Measurements from ENCODE around the gene RAI1. TPM values are rescaled to one million over a fixed set of nuclear protein-coding genes. Genes with fewer than 3 reads are reported as not detected.

RAI1 gene
- total and polyA plus RNA-seq, 2 experiments from 2014 or later, result 0.87 to 0.89 TPM

DNA sequence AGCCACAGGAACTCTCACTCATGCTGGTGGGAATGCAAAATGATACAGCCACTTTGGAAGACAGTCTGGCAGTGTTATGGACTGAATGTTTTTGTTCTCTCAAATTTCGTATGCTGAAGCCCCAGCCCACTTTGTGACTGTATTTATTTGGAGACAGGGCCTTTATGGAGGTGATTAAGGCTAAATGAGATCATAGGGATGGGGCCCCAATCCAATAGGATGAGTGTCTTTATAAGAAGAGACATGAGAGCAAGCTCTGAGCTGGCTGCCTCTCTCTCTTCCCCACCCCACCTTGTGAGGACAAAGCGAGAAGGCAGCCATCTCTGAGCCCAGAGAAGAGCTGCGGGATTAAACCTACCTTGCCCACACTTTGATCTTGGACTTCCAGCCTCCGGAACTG, 21.9 kb upstream of the RAI1 start:
- Histone ChIP-seq H3F3A (replicated peaks; ENCODE audit: low read depth) (no peaks in the 10 kb centered on the region), H3K27me3 (ENCODE audit: insufficient read depth) (no peaks in the 10 kb centered on the region), H3K36me3 (ENCODE audit: insufficient read depth) (no peaks in the 10 kb centered on the region), H4K20me1 (replicated peaks; ENCODE audit: insufficient read depth) (no peaks in the 10 kb centered on the region), H3K4me1 (ENCODE audit: insufficient read depth) (no peaks in the 10 kb centered on the region), H3K4me3 (no peak overlapping the region), H3K79me2 (replicated peaks; ENCODE audit: insufficient read depth) (no peaks in the 10 kb centered on the region), H3K4me2 (no peak overlapping the region), H3K9me2 (ENCODE audit: insufficient read depth) (no peaks in the 10 kb centered on the region), H2AFZ (no peak overlapping the region), H3K27ac (ENCODE audit: low read depth) (no peak overlapping the region)
- no peak for TF ChIP-seq JUNB (IDR thresholded peaks at IDR 0.05; ENCODE audit: unreplicated experiment)
- TF ChIP-seq CTCF (conservative IDR thresholded peaks at IDR 0.05; ENCODE audit: low read depth in 2 of 2), result no peak
- TF ChIP-seq ZNF462 (CRISPR knock-in tag; IDR thresholded peaks at IDR 0.05), result no peak
- no peak for TF ChIP-seq ZNF331 (CRISPR knock-in tag; IDR thresholded peaks at IDR 0.05; ENCODE audit: low read depth)
- TF ChIP-seq EZH2 (IDR thresholded peaks at IDR 0.05; ENCODE audit: low read depth, unreplicated experiment), result no peak
- TF ChIP-seq NANOG (IDR thresholded peaks at IDR 0.05; ENCODE audit: borderline replicate concordance), result no peak
- TF ChIP-seq REST (IDR thresholded peaks at IDR 0.05; ENCODE audit: unreplicated experiment), result no peak
- no peak for TF ChIP-seq ZNF114 (CRISPR knock-in tag; IDR thresholded peaks at IDR 0.05)
- TF ChIP-seq, protein P1, sequence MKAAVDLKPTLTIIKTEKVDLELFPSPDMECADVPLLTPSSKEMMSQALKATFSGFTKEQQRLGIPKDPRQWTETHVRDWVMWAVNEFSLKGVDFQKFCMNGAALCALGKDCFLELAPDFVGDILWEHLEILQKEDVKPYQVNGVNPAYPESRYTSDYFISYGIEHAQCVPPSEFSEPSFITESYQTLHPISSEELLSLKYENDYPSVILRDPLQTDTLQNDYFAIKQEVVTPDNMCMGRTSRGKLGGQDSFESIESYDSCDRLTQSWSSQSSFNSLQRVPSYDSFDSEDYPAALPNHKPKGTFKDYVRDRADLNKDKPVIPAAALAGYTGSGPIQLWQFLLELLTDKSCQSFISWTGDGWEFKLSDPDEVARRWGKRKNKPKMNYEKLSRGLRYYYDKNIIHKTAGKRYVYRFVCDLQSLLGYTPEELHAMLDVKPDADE (IDR thresholded peaks at IDR 0.05), result no peak
- no peak for TF ChIP-seq POLR2AphosphoS5 (IDR thresholded peaks at IDR 0.05; ENCODE audit: low read depth)
- no peak for TF ChIP-seq CREB1 (CRISPR knock-in tag; IDR thresholded peaks at IDR 0.05; ENCODE audit: low read depth)
- no peak for TF ChIP-seq STAT1 (IDR thresholded peaks at IDR 0.05; ENCODE audit: unreplicated experiment)
- no peak for TF ChIP-seq EZH2phosphoT487 (IDR thresholded peaks at IDR 0.05; ENCODE audit: unreplicated experiment)
- ATAC-seq, result no peak
- Mint-ChIP-seq H3K4me1 (peaks cover 14% of the 10 kb centered on the region; the same call in 2 of the 3 replicates), H3K36me3 (ENCODE audit: low read depth) (peaks cover 5% of the 10 kb centered on the region; the same call in 2 of the 3 replicates), H3K4me3 (no peak overlapping the region), H3K9me3 (peaks cover 40% of the 10 kb centered on the region), H3K27ac (no peak overlapping the region), H3K27me3 (ENCODE audit: insufficient read depth, low read depth, poor library complexity) (peaks cover 12% of the 10 kb centered on the region)
- no peak for DNase-seq (ENCODE audit: low spot score)

Data from GM23338 (cell line).